VCaP (cell line): ENCODE measurements around the gene DRGX.

Source experiments
- H3K27ac ChIP-seq: fragments of 450-650 bp; 2 replicates; pipeline ENCODE4 v1.5.1; 2017
- CTCF ChIP-seq: fragments of 450-650 bp; conservative IDR thresholded peaks from 2 replicates; pipeline ENCODE4 v1.5.1; 2017; ENCODE audit warnings: mild to moderate bottlenecking, moderate library complexity

Gene DRGX

DNA sequence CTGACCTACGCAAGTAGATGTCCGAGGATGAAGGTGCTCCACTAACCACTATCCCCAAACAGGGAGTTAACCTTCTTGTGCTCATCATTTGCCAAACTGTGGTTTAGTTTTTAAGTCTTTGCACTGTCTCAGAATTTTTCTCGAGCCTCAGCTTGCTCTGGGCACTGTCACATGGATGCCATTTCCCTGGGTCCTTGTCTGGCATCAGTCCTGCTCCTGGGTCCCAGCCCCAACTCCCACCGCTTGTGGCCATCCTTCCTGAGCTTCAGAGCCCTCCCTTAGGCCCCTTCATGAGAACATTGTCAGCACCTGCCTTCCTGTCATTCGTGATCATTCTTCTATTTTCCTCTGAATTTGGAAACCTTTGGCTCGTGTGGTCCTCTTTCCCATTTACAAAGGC, 63.1 kb downstream of the DRGX start:
- no peak for TF ChIP-seq CTCF
- H3K27ac ChIP-seq: no peak overlapping the region

- TF ChIP-seq CTCF: no peak
- H3K27ac ChIP-seq: no peak overlapping the region
Measured at GRCh38 chr10:49332333-49332732, 63.6 kb downstream of the DRGX start.

DNA sequence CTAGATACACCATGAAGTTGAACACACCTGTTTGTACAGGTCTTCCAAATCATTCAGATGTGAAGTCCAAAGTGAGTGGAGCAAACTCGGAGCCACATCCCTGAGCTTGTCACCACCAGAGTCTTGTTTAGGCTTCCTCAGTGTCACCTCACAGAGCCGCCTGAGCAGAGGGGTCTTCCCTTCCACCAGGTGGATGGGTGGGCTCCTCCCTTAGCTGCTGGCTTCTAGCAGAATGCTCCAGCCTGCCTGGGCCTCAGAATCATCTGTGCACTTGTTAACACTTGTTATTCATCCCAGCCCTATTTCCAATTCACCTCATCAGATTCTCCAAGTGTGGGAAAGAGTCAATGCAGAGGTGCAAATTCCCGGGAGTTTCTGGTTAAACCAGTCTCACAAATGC, 64.5 kb downstream of the DRGX start:
- H3K27ac ChIP-seq: no peak overlapping the region
- no peak for TF ChIP-seq CTCF

DNA sequence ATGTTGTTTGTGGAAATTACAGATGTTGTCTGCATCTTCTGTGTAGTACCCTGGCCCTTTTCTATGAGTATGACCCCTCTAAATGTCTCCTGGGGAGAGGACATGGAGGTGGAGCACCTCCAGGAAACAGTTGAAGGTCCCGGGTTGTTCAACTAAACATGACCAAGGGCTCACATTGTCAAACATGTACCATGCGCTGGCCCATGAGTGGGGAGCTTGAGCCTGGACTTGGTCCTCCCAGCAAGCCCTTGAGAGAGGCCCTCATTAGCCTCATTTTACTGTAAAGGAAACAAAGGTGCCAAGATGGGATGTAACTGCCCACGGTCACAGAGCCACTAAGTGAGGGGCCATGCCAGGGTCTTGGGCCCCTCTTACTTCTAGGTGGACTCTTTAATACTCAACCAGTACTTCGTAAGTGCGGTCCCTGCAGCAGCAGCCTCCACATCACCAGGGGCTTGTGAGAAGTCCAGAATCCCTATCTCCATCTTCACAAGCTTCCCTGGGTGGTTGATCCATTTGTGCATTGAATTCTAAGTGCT, 65.7 kb downstream of the DRGX start:
- no peak overlapping the region for H3K27ac ChIP-seq
- no peak for TF ChIP-seq CTCF

- no peak for TF ChIP-seq CTCF
Measured at GRCh38 chr10:49329146-49329505, 66.8 kb downstream of the DRGX start.

GRCh38 chr10:49328401-49329145, 67.3 kb downstream of the DRGX start:
- no peak for TF ChIP-seq CTCF

More at GRCh38 chr10:49329146-49329505, 66.8 kb downstream of the DRGX start:
- H3K27ac ChIP-seq: no peak overlapping the region

GRCh38 chr10:49327036-49327813, 68.7 kb downstream of the DRGX start:
- TF ChIP-seq CTCF: no peak
- no peak overlapping the region for H3K27ac ChIP-seq

More at GRCh38 chr10:49328401-49329145, 67.3 kb downstream of the DRGX start:
- no peak overlapping the region for H3K27ac ChIP-seq
